GM12892 (cell line): ENCODE results near the gene TMEM80.
"Not testable (repeated sequence)": the region's sequence is repeated elsewhere in the genome, so short reads cannot be mapped to it uniquely, and the experiment has no call there.

Experiments used
- POLR2A ChIP-seq: IDR thresholded peaks from 2 replicates; pipeline ENCODE4 v1.6.1; 2011; ENCODE audit warnings: low read depth, low read length, control low read depth
- POLR2AphosphoS5 ChIP-seq: IDR thresholded peaks from 2 replicates; pipeline ENCODE4 v1.6.1; 2011; ENCODE audit warnings: low read depth, low read length, control low read depth

- not testable (repeated sequence) for TF ChIP-seq POLR2A, POLR2AphosphoS5
Observed at GRCh38 chr11:690244-690643, 5.4 kb upstream of the TMEM80 start.
